Activated CD8-positive, alpha-beta T cell treated with anti-CD3 and anti-CD28 coated beads for 36 hours (primary cell): Measurements from ENCODE around the gene MXD3. TPM values are rescaled to one million over a fixed set of nuclear protein-coding genes. Genes with fewer than 3 reads are reported as not detected.
A peak's percentile ranks its signal among the peaks of the same experiment; 100 is the strongest.

ENCODE experiments used
- ATAC-seq: fragments of 200-7000 bp; cut with Tn5 transposase; one replicate; pipeline ENCODE4 v1.10.0; 2021; ENCODE audit warnings: mild to moderate bottlenecking, moderate library complexity
- CTCF ChIA-PET: fragments of 350-600 bp; sonication (Branson Sonifier 250); formaldehyde crosslinking; loops from one replicate; lab custom pipeline; 2021; ENCODE audit warnings: antibody characterized with exemption; lab: Charles Lee
- POLR2A ChIA-PET: fragments of 350-600 bp; sonication (Branson Sonifier 250); formaldehyde crosslinking; loops from one replicate; lab custom pipeline; 2021; ENCODE audit warnings: antibody characterized with exemption; lab: Charles Lee
- DNase-seq: peaks from one replicate; pipeline ENCODE4 v3.0.0-alpha.2; 2020
- H3K27ac Mint-ChIP-seq: one replicate; pipeline ENCODE4 v1.8.0; 2021; ENCODE audit warnings: mild to moderate bottlenecking, mixed read lengths
- H3K27me3 Mint-ChIP-seq: one replicate; pipeline ENCODE4 v1.8.0; 2021; ENCODE audit warnings: mixed read lengths
- H3K36me3 Mint-ChIP-seq: one replicate; pipeline ENCODE4 v1.8.0; 2021; ENCODE audit warnings: low read depth, mixed read lengths
- H3K4me1 Mint-ChIP-seq: one replicate; pipeline ENCODE4 v1.8.0; 2021; ENCODE audit warnings: low read depth, mixed read lengths
- H3K4me3 Mint-ChIP-seq: one replicate; pipeline ENCODE4 v1.8.0; 2021; ENCODE audit warnings: mild to moderate bottlenecking, moderate library complexity, mixed read lengths
- H3K9me3 Mint-ChIP-seq: one replicate; pipeline ENCODE4 v1.8.0; 2021; ENCODE audit warnings: mixed read lengths
- CTCF ChIP-seq: fragments of 200-600 bp; IDR thresholded peaks from one replicate; pipeline ENCODE4 v1.8.0; 2022; ENCODE audit warnings: antibody characterized with exemption, mild to moderate bottlenecking
- intact Hi-C: fragments of 100-400 bp; cut with micrococcal nuclease; formaldehyde crosslinking; loops from one replicate; pipeline ENCODE4 v1.10.0; 2022
- total RNA-seq, 2 experiments: library from RNA; stranded (reverse); gene quantifications; one replicate each; pipeline ENCODE4 v1.2.3, GENCODE V29; 2021

Gene MXD3
- total RNA-seq, 2 experiments from 2014 or later = 19.3 to 25.1 TPM

GRCh38 chr5:177310757-177311391 lies 824 bp downstream of the MXD3 start:
- no peaks in the 10 kb centered on the region for H3K27me3 Mint-ChIP-seq
- no peak for TF ChIP-seq CTCF
- H3K4me3 Mint-ChIP-seq = peak overlapping the region; percentile 89
- no peak overlapping the region for H3K27ac Mint-ChIP-seq
- DNase-seq = peak; percentile 47
- no peaks in the 10 kb centered on the region for H3K9me3 Mint-ChIP-seq
- CTCF ChIA-PET = interaction anchor here (0.7 to 6.2 kb wide), 44 partner anchors 9 to 233 kb away, joined by 3 to 58 read pairs (median 6); partner anchors contain the start of genes FGFR4, LMAN2, PDLIM7 and PFN3
- no peak for ATAC-seq
- intact Hi-C loops = loop anchor here (5.0 to 10.0 kb wide), 2 partner anchors 84 to 186 kb away; partner anchors contain the start of gene PDLIM7
- peaks cover 19% of the 10 kb centered on the region for H3K36me3 Mint-ChIP-seq
- H3K4me1 Mint-ChIP-seq = peaks cover 35% of the 10 kb centered on the region
- POLR2A ChIA-PET = interaction anchor here (0.6 to 3.7 kb wide), 11 partner anchors 40 to 178 kb away, joined by 3 to 11 read pairs (median 3); partner anchors contain the start of genes GRK6, LMAN2 and RGS14

- Mint-ChIP-seq H3K36me3 (peaks cover 24% of the 10 kb centered on the region), H3K27ac (no peak overlapping the region), H3K9me3 (no peaks in the 10 kb centered on the region), H3K27me3 (no peaks in the 10 kb centered on the region), H3K4me3 (peak overlapping the region; percentile 89), H3K4me1 (peaks cover 41% of the 10 kb centered on the region)
- CTCF ChIA-PET = interaction anchor here (0.7 to 6.2 kb wide), 62 partner anchors 9 to 234 kb away, joined by 3 to 58 read pairs (median 5); partner anchors contain the start of genes FGFR4, LMAN2, PDLIM7 and PFN3
- ATAC-seq (no peak), DNase-seq (no peak)
- POLR2A ChIA-PET = interaction anchor here (0.6 to 3.7 kb wide), 11 partner anchors 9 to 177 kb away, joined by 3 to 11 read pairs (median 3); partner anchors contain the start of genes GRK6, LMAN2 and RGS14
- intact Hi-C loops = loop anchor here (5.0 to 10.0 kb wide), 2 partner anchors 84 to 187 kb away; partner anchors contain the start of gene PDLIM7
- no peak for TF ChIP-seq CTCF
These were observed 1.4 kb downstream of the MXD3 start for GRCh38 chr5:177310332-177310731.

DNA sequence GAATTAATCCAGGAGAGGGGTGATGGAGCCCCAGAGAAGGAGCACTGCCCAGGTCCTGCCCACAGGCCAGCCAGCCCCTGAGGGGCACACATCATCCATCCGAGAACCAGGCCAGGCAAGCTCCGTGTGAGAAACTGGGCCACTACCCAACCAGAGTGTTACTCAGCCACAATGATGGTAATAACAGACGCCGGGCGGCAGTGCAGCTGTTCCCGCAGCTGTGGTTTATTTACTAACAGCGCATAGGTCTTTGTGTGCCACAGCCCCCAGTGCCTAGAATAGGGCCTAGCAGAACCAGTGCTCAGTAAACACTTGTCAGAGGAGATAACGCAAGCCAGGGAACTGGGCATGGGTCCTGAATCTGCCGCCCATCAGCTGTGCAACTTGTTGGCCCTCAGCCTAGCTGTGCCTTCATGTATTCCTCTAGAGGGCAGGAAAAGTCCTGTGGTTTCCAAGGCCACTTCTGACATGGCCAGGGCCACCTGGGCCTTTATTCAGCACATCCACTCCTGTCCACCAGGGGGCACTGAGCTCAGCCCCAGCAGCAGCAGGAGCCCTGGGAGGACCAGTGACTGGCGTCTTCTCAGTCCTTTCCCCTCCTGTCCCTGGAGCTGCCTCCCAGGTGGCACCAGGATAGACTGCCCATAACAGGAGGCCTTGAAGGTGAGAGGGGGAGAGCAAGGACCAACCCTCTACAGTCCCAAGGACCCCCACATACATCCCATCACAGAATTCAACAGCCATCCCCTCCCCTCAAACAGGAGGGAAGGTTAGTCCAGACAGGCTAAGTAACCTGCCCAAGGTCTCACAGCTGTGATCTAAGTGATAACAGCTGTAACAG lies 2.1 kb downstream of the MXD3 start:
- DNase-seq (peak; percentile 82), ATAC-seq (peak; percentile 22)
- Mint-ChIP-seq H3K27me3 (no peaks in the 10 kb centered on the region), H3K4me1 (peaks cover 47% of the 10 kb centered on the region), H3K36me3 (peaks cover 32% of the 10 kb centered on the region), H3K27ac (no peak overlapping the region), H3K4me3 (peak overlapping the region; percentile 53), H3K9me3 (no peaks in the 10 kb centered on the region)
- intact Hi-C loops = loop anchor here (5.0 to 10.0 kb wide), 2 partner anchors 85 to 188 kb away; partner anchors contain the start of gene PDLIM7
- ChIA-PET POLR2A (interaction anchor here (0.6 to 3.7 kb wide), 11 partner anchors 8 to 196 kb away, joined by 3 to 11 read pairs (median 3); partner anchors contain the start of genes GRK6, LMAN2 and RGS14), CTCF (interaction anchor here (0.7 to 6.2 kb wide), 71 partner anchors 8 to 252 kb away, joined by 3 to 58 read pairs (median 5); partner anchors contain the start of genes FGFR4, LMAN2, NSD1 and PDLIM7)
- TF ChIP-seq CTCF = peak; percentile 93

DNA sequence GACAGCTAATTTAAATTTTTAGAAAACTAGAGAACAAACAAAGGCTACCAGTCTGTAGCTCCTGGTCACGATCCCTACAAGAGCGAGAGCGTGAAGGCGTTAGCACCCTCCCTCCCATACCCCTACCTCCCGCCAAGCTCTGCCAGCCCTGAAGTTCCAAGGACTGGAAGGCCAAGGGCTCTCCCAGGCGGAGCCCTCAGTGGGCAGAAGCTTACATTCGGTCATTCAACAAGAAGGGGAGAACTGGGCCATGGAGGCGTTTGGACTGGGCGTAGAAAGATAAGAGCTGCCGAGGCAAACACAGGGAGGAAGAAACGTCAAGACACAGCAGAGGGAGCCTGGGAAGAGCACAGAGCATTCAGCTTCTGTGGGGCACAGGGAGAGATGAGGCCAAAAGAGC lies 3.0 kb downstream of the MXD3 start:
- ATAC-seq = no peak
- no peak for DNase-seq
- Mint-ChIP-seq H3K4me1 (peaks cover 46% of the 10 kb centered on the region), H3K9me3 (no peaks in the 10 kb centered on the region), H3K4me3 (no peak overlapping the region), H3K27me3 (no peaks in the 10 kb centered on the region), H3K36me3 (peaks cover 39% of the 10 kb centered on the region), H3K27ac (no peak overlapping the region)
- POLR2A ChIA-PET = interaction anchor here (0.6 to 3.7 kb wide), 6 partner anchors 10 to 262 kb away, joined by 3 to 11 read pairs (median 4); no protein-coding TSS in a partner anchor
- CTCF ChIA-PET = interaction anchor here (0.7 to 6.2 kb wide), 37 partner anchors 7 to 252 kb away, joined by 3 to 58 read pairs (median 7); partner anchors contain the start of genes LMAN2, PFN3 and PRR7
- no peak for TF ChIP-seq CTCF
- intact Hi-C loops = no loop called here
